ENCODE measurements around the gene LRRC4C. TPM values are rescaled to one million over a fixed set of nuclear protein-coding genes. Genes with fewer than 3 reads are reported as not detected.

Gene LRRC4C
- total RNA-seq, 4 donors from 2014 or later: 1.5 to 2.8 (median 1.7) TPM

DNA sequence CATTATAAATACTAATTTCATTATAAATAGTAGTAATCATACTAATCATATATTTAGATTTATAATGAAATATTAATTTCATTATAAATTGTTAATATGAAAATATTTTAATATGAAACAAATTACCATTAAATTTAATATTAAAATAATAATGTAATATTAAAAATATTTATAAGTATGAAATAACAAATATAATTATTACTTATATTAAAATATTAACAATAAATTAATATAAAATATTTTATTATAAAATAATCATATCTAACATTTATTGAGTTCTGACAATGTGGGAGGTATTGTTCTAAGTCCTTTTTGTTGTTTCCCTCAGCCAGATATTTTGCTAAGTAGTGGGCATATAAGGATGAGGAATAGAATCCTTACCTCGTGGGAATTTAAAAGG lies 1341.4 kb downstream of the LRRC4C start:
- 62 to 68% methylated on average over 1 of the region's 1 CpG for WGBS, 2 donors (ENCODE audit: low coverage in 1 of 2)

DNA sequence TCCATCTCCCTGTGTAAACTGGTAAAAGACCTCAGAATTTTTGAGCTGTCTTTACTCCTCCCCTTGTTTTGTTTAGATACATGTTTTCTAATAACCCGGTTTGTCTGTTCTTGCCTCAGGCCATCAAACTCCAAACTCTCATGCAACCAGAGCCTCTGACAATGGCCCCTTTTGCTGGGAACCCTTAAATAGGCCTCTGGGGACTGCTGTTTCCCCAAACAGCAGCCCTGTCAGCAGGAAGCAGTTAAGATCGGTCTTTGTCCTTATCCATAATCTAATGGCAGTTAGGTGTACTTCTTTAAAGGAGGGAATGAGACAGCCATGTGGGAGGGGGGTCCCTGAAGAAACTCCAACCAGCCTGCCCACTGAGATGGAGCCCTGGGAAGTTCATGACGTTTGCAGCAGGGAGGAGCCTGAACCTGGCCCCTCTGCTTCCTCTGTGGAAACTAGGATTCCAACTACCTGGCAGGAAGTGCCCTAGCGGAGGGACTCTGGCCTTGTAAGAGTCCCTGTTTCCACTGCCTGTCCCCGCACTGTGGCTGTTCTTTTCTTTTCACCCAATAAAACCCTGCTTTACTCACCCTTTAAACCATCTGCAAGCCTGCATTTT lies 1354.4 kb downstream of the LRRC4C start:
- no peaks in the 10 kb centered on the region for H3K9me3 ChIP-seq
- no peak overlapping the region for H3K27ac ChIP-seq
- H3K27me3 ChIP-seq: no peaks in the 10 kb centered on the region
- no peaks in the 10 kb centered on the region for H3K36me3 ChIP-seq
- WGBS, 2 donors (ENCODE audit: low coverage in 1 of 2): 0 to 63% methylated on average over 2 to 4 of the region's 5 CpGs
- no peak overlapping the region for H3K4me3 ChIP-seq
- ATAC-seq: no peak
- H3K4me1 ChIP-seq: no peaks in the 10 kb centered on the region
- TF ChIP-seq, protein P1, sequence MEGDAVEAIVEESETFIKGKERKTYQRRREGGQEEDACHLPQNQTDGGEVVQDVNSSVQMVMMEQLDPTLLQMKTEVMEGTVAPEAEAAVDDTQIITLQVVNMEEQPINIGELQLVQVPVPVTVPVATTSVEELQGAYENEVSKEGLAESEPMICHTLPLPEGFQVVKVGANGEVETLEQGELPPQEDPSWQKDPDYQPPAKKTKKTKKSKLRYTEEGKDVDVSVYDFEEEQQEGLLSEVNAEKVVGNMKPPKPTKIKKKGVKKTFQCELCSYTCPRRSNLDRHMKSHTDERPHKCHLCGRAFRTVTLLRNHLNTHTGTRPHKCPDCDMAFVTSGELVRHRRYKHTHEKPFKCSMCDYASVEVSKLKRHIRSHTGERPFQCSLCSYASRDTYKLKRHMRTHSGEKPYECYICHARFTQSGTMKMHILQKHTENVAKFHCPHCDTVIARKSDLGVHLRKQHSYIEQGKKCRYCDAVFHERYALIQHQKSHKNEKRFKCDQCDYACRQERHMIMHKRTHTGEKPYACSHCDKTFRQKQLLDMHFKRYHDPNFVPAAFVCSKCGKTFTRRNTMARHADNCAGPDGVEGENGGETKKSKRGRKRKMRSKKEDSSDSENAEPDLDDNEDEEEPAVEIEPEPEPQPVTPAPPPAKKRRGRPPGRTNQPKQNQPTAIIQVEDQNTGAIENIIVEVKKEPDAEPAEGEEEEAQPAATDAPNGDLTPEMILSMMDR (IDR thresholded peaks at IDR 0.05): no peak
- TF ChIP-seq POLR2A (IDR thresholded peaks at IDR 0.05) (no peak), POLR2AphosphoS5 (IDR thresholded peaks at IDR 0.05) (no peak), EP300 (IDR thresholded peaks at IDR 0.05) (no peak)

More for the DNA sequence above, 1341.4 kb downstream of the LRRC4C start:
- Histone ChIP-seq H3K9me3 (no peaks in the 10 kb centered on the region), H3K4me1 (no peaks in the 10 kb centered on the region), H3K27ac (no peak overlapping the region), H3K4me3 (no peak overlapping the region), H3K36me3 (peaks cover 0 to 6% of the 10 kb centered on the region in 2 donors), H3K27me3 (no peaks in the 10 kb centered on the region)
- TF ChIP-seq EP300 (IDR thresholded peaks at IDR 0.05) (no peak), POLR2A (IDR thresholded peaks at IDR 0.05) (no peak), POLR2AphosphoS5 (IDR thresholded peaks at IDR 0.05) (no peak)
- TF ChIP-seq, protein P1 (IDR thresholded peaks at IDR 0.05): no peak
- no peak for ATAC-seq

DNA sequence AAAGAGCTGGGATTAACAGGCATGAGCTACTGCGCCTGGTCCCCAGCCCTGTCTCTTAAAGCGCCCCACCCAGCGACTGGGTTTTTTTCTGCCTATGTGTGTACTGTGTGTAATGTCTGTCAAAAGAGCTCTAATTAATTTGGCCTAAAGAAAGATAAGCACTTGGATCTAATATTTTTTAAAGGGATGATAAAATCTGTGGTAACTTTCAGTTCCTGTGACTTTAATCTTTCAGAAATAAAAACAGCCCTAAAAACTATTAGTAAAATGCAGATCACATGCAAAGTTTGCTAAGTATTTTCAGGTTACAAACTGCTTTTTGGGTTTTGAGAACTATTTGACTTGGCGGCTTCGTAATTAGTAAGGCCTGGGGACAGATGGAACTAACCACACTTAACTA lies 1358.7 kb downstream of the LRRC4C start:
- WGBS, 2 donors (ENCODE audit: low coverage in 1 of 2): 88 to 97% methylated on average over 4 to 5 of the region's 5 CpGs
- H3K36me3 ChIP-seq: no peaks in the 10 kb centered on the region
- no peak for TF ChIP-seq POLR2A (IDR thresholded peaks at IDR 0.05)
- no peak for TF ChIP-seq POLR2AphosphoS5 (IDR thresholded peaks at IDR 0.05)
- TF ChIP-seq, protein P1 (IDR thresholded peaks at IDR 0.05): no peak
- TF ChIP-seq EP300 (IDR thresholded peaks at IDR 0.05): no peak
- H3K4me3 ChIP-seq: no peak overlapping the region
- H3K27me3 ChIP-seq: no peaks in the 10 kb centered on the region
- no peak overlapping the region for H3K27ac ChIP-seq
- ATAC-seq: no peak
- no peaks in the 10 kb centered on the region for H3K9me3 ChIP-seq
- H3K4me1 ChIP-seq: no peaks in the 10 kb centered on the region

DNA sequence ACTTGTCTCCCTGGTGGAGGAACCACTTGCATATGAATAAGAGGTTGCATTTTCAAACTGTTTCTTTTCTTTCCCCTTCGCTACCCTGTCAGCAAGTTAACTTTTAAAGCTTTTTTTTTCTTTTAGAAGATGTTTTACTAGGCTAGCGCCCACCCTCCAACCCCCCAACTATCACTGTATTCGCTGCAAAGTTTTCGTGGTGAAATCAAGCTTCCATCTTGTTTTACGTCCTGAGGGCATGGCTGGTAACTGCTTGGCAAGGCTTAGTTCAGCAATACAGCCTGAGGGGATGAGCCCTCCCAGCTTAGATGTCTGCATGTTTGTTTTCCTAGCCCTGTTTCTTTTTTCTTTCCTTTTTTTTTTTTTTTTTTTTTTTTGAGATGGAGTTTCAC lies 1359.3 kb downstream of the LRRC4C start:
- Histone ChIP-seq H3K27ac (no peak overlapping the region), H3K27me3 (no peaks in the 10 kb centered on the region), H3K36me3 (no peaks in the 10 kb centered on the region), H3K4me3 (no peak overlapping the region), H3K9me3 (no peaks in the 10 kb centered on the region), H3K4me1 (no peaks in the 10 kb centered on the region)
- WGBS, 2 donors (ENCODE audit: low coverage in 1 of 2): 82 to 96% methylated on average over 4 of the region's 5 CpGs
- ATAC-seq: no peak
- TF ChIP-seq POLR2AphosphoS5 (IDR thresholded peaks at IDR 0.05) (no peak), POLR2A (IDR thresholded peaks at IDR 0.05) (no peak), EP300 (IDR thresholded peaks at IDR 0.05) (no peak)
- TF ChIP-seq, protein P1 (IDR thresholded peaks at IDR 0.05): no peak

DNA sequence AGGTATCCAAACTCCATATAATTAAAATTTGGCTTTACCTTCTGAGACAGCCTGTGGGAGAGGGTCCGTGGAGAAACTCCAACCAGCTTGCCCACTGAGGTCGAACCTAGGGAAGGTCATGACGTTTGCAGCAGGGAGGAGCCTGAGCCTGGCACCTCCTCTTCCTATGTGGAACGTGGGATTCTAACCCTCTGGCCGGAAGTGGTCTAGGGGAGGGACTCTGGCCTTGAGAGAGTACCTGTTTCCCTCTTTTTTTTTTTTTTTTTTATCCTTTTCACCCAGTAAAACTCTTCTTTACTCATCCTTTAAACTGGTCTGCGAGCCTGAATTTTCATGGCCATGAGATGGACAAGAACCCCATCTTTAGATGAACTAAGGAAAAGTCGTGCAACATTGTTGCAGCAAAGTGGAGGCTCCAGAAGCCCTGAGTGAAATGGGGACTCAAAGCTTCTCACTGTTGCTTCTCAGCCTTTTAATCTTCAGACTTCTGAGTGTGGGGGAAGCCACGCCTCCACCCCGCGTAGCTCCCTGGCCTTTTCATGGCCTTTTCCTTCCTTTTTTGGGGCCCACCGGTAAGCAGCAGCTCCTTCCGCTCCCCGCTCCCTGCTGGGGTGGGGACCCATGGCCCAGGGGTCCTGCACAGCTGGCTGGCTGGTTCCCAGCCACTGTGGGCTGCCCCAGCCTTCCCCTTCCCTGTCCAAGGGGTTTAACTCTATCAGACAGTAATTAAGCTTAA lies 1359.9 kb downstream of the LRRC4C start:
- Histone ChIP-seq H3K27ac (no peak overlapping the region), H3K36me3 (no peaks in the 10 kb centered on the region), H3K4me1 (no peaks in the 10 kb centered on the region), H3K9me3 (no peaks in the 10 kb centered on the region), H3K4me3 (no peak overlapping the region), H3K27me3 (no peaks in the 10 kb centered on the region)
- TF ChIP-seq, protein P1 (IDR thresholded peaks at IDR 0.05): no peak
- no peak for TF ChIP-seq POLR2A (IDR thresholded peaks at IDR 0.05)
- no peak for TF ChIP-seq POLR2AphosphoS5 (IDR thresholded peaks at IDR 0.05)
- TF ChIP-seq EP300 (IDR thresholded peaks at IDR 0.05): no peak
- 56 to 80% methylated on average over 1 to 13 of the region's 13 CpGs for WGBS, 2 donors (ENCODE audit: low coverage in 1 of 2)
- no peak for ATAC-seq

Measured in gastroesophageal sphincter (tissue), 4 donors.